ENCODE measurements around the gene STAMBP.
A peak's percentile ranks its signal among the peaks of the same experiment; 100 is the strongest.
"Not testable (repeated sequence)": the region's sequence is repeated elsewhere in the genome, so short reads cannot be mapped to it uniquely, and the experiment has no call there.

The STAMBP gene

GRCh38 chr2:73828818-73829570 is at the start of gene STAMBP:
STAMBP (plus strand) TSS chr2:73828961; CDS start chr2:73830857, 1,896 bp downstream.
- peak; percentile 87 for DNase-seq

GRCh38 chr2:73779467-73780236 is 49.1 kb upstream of the STAMBP start, which contains the start of gene DUSP11:
DUSP11 (minus strand) TSS chr2:73780103; CDS start chr2:73779974, 129 bp downstream.
- DNase-seq: peak; percentile 76

- no peak for DNase-seq
Measured at GRCh38 chr2:73780237-73780582, 48.6 kb upstream of the STAMBP start.

GRCh38 chr2:73783402-73783801 is 45.4 kb upstream of the STAMBP start:
- not testable (repeated sequence) for DNase-seq

- not testable (repeated sequence) for DNase-seq
Measured at GRCh38 chr2:73783883-73784282, 44.9 kb upstream of the STAMBP start, which contains the start of gene C2orf78. C2orf78 (plus strand) TSS chr2:73784183; CDS start chr2:73784310, 127 bp downstream.

- DNase-seq: no peak
Measured at GRCh38 chr2:73811878-73812277, 16.9 kb upstream of the STAMBP start.

GRCh38 chr2:73812635-73813034 is 16.1 kb upstream of the STAMBP start:
- DNase-seq: no peak

GRCh38 chr2:73818296-73818695 is 10.5 kb upstream of the STAMBP start:
- no peak for DNase-seq

GRCh38 chr2:73821227-73821626 is 7.5 kb upstream of the STAMBP start:
- DNase-seq: no peak

- DNase-seq: no peak
Measured at GRCh38 chr2:73821669-73822068, 7.1 kb upstream of the STAMBP start.

- DNase-seq: no peak
Measured at GRCh38 chr2:73822276-73822675, 6.5 kb upstream of the STAMBP start.

GRCh38 chr2:73822991-73823390 is 5.8 kb upstream of the STAMBP start:
- no peak for DNase-seq

GRCh38 chr2:73823416-73823815 is 5.3 kb upstream of the STAMBP start:
- no peak for DNase-seq

GRCh38 chr2:73823916-73824523 is 4.7 kb upstream of the STAMBP start:
- DNase-seq: peak; percentile 62

GRCh38 chr2:73825408-73825807 is 3.4 kb upstream of the STAMBP start:
- no peak for DNase-seq

- DNase-seq: no peak
Measured at GRCh38 chr2:73827018-73827417, 1.7 kb upstream of the STAMBP start.

- no peak for DNase-seq
Measured at GRCh38 chr2:73827660-73828388, 937 bp upstream of the STAMBP start.

- no peak for DNase-seq
Measured at GRCh38 chr2:73828389-73828817, 358 bp upstream of the STAMBP start.

- no peak for DNase-seq
Measured at GRCh38 chr2:73830871-73831401, 2.2 kb downstream of the STAMBP start.

- DNase-seq: no peak
Measured at GRCh38 chr2:73832930-73833329, 4.2 kb downstream of the STAMBP start.

- no peak for DNase-seq
Measured at GRCh38 chr2:73836141-73836943, 7.6 kb downstream of the STAMBP start.
